ENCODE data around the gene PDE5A.
A peak's percentile ranks its signal among the peaks of the same experiment; 100 is the strongest.
"Not testable (repeated sequence)": the region's sequence is repeated elsewhere in the genome, so short reads cannot be mapped to it uniquely, and the experiment has no call there.

Gene PDE5A

DNA sequence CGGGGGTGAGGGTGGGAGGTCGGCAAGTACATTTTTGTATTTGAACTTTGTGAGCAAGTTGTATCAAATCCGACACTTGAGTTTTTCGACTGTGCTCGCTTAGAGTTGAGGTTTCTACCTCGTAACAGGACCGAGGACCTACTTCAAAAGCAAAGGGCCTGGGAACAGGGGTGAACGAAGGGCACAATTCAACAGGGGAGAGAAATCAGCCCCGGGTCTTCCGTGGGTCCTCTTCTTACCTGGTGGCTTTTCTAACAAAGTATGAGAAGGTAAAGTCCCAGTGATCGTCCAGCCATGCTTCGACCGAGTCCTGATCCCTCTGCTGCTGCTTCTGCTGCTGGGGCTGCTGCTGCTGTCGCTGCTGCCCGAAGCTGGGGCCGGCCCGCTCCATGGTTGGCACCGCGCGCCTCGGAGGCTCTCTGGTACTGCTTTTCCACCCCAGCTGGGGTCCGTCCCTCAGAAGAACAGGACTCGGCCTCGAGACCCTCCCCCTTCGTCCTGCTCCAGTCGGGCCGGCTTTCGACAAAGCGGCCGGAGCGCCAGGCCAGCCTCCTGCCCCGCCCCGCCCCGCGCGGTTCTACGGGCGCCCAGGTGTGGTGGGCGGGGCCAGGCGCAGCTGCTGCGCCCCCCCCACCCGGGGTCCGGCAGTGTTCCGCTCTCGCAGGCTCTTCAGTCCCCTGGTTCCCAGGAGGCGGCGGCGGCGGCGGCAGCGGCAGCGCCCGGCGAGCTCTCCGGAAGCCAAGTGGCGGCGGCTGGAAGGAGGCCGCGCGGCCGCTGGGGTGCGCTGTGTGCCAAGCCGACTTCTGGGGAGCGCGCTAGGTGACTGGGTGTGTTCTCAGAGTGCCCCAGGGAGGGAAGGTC lies at the start of gene PDE5A:
TSS of gene PDE5A (minus strand) at position 524 of the 861 bp plus-strand sequence. CDS start at position 391, 133 bp downstream.
- peak within 1 kb of the TSS; percentile 73 for H3K27ac ChIP-seq
- DNase-seq (ENCODE audit: low read depth, low spot score): peak; percentile 48

DNA sequence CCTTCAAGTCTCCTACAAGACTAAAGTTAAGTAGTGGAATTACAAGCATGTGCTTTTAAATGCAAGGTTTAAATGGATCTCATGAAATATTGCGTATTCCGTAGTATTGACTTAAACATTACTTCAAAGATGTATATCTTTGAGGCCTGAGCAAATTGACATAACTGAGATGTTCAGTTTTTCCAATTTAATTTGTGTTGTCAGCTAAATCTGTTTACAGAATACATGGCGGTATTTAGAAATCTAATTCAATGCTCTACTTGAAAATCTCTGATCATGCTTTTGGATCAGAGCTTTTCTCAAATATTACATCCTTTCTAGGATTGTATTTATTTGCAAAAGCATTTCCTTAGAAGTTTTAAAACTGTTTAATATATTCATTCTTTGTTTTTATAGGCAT lies 47.5 kb upstream of the PDE5A start:
- H3K27ac ChIP-seq: no peak overlapping the region
- DNase-seq (ENCODE audit: low read depth, low spot score): no peak

DNA sequence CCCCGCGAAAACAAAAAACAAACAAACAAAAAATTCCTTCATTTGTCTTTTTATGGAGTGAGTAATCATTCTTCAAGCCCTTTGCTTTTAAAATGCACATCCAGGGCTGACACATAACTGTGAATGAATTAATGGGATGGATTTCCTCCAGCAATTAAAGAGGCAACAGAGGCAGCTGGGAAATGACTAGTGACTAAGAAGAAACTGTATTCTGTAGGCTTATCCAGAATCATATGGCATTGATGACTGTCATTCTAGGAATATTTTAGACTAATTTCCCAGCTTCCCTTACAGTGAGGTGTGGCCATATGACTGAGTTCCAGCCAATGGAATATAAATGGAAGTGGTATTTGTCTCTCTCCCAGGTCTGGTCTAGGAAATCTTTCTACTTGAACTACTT lies 46.8 kb upstream of the PDE5A start:
- H3K27ac ChIP-seq: no peak overlapping the region
- no peak for DNase-seq (ENCODE audit: low read depth, low spot score)

DNA sequence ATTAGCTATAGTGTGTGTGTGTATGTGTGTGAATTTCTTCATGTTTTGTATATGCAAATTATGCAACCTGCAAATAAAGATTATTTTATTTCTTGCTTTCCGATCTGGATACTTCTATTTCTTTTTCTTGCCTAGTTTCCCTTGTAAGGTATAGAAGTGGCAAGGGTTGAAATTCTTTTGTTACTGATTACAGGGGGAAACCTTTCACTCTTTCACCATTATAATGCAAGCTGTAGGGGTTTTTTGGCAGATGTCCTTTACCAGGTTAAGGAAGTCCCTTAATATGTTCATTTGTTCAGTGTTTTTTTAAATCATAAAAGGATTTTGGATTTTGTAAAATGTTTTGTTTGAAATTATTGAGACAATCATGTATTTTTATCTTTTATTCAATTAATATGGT lies 44.3 kb upstream of the PDE5A start:
- no peak for DNase-seq (ENCODE audit: low read depth, low spot score)
- H3K27ac ChIP-seq: no peak overlapping the region

DNA sequence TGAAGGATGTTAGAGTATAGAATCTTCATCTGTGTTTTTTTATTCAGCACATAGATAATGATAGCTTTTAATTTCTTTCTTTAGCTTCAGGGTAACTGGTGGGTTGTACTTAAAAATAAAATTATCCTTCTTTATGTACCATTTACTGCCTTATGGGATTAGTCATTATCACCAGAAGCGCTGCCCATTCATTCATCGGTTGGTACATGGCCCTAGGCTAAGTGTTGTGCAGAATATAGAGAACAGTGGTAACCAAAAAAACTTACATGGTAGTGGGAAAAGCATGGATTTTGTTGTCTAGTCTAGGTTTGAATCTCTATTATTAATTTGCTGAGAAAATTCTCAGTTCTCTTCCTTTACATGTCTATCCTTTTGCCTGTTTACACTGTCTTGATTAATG lies 43.5 kb upstream of the PDE5A start:
- H3K27ac ChIP-seq: no peak overlapping the region
- DNase-seq (ENCODE audit: low read depth, low spot score): no peak

DNA sequence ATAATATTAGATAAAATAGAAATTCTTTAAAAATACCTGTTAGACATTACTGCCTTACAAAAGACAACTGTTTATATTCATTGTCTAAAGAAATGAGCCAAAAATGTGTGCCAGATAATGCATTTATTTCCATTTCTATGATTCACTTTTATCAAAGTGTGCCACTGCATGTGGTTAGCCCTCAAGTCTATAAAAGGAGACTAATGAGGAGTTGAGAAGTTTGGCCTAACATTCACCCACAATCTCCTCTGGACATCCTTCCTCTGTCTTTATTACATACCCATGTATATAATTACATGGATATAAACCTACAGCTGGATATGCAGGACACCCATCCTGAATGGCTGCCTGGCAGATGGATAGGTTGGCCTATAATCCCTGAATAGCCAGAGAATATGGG lies 42.6 kb upstream of the PDE5A start:
- no peak overlapping the region for H3K27ac ChIP-seq
- no peak for DNase-seq (ENCODE audit: low read depth, low spot score)

DNA sequence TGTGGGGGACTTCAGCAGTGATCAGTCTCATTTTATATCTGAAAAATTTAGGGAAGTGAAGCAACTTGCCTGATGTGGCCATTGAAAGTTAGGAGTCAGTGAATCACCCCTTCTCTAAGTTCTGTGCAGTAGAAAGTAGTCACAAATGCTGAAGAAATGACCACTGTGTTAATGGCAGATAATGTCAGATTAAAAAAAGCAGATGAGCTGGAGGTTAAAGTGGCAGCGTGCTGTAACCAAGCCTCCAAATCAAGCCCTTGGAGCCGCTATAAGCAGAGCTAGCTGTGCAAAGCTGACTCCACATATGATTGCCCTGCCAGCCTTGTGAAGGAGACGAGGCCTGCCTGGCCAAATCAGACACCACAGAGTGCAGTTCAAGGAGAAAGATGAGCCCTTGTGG lies 39.2 kb upstream of the PDE5A start:
- H3K27ac ChIP-seq: no peak overlapping the region
- DNase-seq (ENCODE audit: low read depth, low spot score): no peak

- DNase-seq (ENCODE audit: low read depth, low spot score): no peak
- H3K27ac ChIP-seq: no peak overlapping the region
Measured at GRCh38 chr4:119666653-119667091, 38.1 kb upstream of the PDE5A start.

- H3K27ac ChIP-seq: no peak overlapping the region
- DNase-seq (ENCODE audit: low read depth, low spot score): no peak
Measured at GRCh38 chr4:119665752-119666151, 37.1 kb upstream of the PDE5A start.

DNA sequence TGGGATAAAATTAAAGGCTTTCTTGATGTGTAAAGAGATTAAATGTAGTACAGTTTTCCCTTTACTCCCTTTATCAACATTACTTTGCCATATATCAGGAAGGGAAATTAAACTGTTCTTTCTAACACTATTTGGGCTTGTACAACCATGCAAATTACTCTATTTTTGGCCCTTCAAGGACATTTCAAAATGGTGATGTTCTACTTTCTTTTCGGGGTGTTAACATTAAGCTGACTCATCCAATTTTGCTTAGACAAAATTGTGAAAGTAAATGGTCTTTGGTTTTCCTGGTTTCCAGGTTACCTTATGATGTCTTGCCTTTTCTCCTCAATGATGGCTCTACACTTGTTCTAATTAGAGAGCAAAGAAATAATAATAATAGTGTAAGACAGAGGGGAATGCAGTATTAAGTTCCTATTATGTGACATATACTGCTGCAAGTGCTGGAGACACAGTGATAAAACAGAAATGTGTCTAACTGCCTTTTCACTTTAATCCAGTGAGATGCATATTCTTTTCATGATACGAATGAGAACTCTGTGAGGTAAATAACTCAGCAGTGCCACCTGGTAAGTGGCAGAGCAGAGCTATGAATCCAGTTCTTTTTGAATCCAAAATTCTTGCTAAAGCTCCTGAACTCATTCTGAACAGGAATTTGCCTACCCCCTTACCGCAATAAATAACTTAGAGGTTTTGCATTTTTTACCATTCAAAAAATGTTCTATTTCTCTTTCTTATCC lies 35.7 kb upstream of the PDE5A start:
- no peak for DNase-seq (ENCODE audit: low read depth, low spot score)
- no peak overlapping the region for H3K27ac ChIP-seq

GRCh38 chr4:119663160-119663788 lies 34.7 kb upstream of the PDE5A start:
- no peak for DNase-seq (ENCODE audit: low read depth, low spot score)

GRCh38 chr4:119662612-119663011 lies 34.0 kb upstream of the PDE5A start:
- H3K27ac ChIP-seq; DNase-seq (ENCODE audit: low read depth, low spot score): not testable (repeated sequence)

More at GRCh38 chr4:119663160-119663788, 34.7 kb upstream of the PDE5A start:
- no peak overlapping the region for H3K27ac ChIP-seq

DNA sequence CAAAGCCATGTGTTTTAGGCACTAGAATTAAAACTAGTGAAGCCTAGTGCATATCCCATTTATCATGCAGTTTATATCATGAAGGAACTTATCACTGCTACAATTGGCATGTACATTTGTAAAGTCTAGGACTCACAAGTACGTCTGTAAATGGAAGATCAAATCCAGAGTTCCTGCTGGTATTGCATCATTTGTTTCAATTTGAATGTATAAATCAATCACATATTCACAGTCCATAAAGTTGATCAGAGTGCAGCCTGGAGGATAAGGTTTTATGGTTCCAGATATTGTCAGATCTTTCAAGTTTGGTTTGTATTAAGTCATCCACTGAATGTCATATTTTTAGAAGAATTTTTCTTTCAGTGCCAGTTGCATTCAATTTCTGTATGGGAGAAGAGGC lies 32.6 kb upstream of the PDE5A start:
- no peak overlapping the region for H3K27ac ChIP-seq
- no peak for DNase-seq (ENCODE audit: low read depth, low spot score)

- H3K27ac ChIP-seq: no peak overlapping the region
- no peak for DNase-seq (ENCODE audit: low read depth, low spot score)
Measured at GRCh38 chr4:119659576-119659975, 31.0 kb upstream of the PDE5A start.

DNA sequence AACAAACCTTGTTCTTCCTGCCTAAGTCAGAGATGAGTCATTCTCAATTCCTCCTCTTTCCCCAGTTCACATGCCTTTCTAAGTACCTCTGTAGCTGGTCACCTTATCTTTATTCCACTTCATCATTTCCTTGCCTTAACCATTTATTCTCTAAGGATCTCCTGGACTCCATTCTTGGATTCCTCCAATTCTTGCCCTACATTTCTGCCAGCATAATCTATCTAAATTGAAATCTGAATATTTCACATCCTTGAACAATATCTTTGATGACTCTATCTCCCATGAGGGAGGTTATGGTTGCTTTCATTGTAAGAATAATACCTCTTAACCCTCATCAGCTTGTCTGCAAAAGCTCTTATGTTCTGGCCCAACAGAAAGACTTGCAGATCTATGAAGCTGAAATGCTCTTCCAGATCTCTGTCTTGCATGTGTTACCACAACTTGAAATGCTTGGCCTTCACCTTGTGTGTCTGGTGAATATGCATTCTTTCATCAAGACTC lies 28.6 kb upstream of the PDE5A start:
- no peak overlapping the region for H3K27ac ChIP-seq
- peak; percentile 12 for DNase-seq (ENCODE audit: low read depth, low spot score)

GRCh38 chr4:119656342-119656741 lies 27.7 kb upstream of the PDE5A start:
- H3K27ac ChIP-seq: peak overlapping the region; percentile 19
- no peak for DNase-seq (ENCODE audit: low read depth, low spot score)

DNA sequence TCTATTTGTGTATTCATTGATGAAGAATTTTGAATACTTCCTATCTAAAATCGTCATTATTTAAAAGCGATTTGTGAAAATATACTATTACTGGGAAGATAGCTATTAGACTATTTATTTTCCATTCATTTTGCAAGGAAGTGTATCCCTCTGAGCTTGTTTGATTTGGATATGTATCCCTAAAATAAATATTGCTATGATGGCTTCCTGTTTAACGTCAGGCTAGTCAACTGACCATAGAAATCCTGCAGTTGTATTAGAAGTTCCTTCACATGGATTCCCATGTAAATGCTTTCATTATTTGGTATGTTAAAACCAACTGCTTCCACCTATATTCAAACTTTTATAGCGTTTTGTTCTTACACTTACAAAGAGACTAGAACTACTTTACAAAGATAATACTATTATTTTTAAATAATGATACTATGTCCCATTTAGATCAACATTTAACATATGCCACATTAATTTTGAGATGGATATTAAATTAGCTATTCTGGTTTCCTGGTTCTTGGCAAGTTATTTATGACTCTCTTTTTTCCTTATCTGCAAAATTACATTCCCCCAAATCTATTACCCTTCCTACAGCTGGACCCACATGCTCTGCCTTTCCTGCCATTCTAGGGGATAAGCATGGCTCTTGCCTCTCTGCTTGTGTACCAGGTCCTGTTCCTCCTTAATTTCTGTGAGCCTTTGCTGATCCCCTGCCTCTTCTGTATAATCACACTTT lies 26.7 kb upstream of the PDE5A start:
- no peak overlapping the region for H3K27ac ChIP-seq
- DNase-seq (ENCODE audit: low read depth, low spot score): no peak

- DNase-seq (ENCODE audit: low read depth, low spot score): no peak
- H3K27ac ChIP-seq: no peak overlapping the region
Measured at GRCh38 chr4:119653990-119654389, 25.4 kb upstream of the PDE5A start.

DNA sequence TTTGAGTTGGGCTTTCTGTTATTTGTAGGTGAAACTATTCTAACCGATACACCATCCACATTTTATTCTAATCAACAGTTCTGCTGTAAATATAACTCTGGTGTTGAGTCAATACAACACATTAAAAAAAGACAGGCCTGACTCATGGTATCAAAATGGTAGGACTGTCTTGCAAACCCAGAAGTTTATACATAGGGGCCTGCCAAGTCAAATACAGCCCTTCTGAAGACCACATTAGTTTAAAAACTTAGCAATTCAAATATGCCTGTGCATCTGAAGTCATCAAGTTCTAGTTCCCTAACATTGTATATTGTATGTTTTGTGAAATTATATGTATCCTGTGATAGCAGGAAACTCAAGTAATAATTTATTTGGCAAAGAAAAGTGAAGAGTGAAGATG lies 24.4 kb upstream of the PDE5A start:
- DNase-seq (ENCODE audit: low read depth, low spot score): no peak
- no peak overlapping the region for H3K27ac ChIP-seq

DNA sequence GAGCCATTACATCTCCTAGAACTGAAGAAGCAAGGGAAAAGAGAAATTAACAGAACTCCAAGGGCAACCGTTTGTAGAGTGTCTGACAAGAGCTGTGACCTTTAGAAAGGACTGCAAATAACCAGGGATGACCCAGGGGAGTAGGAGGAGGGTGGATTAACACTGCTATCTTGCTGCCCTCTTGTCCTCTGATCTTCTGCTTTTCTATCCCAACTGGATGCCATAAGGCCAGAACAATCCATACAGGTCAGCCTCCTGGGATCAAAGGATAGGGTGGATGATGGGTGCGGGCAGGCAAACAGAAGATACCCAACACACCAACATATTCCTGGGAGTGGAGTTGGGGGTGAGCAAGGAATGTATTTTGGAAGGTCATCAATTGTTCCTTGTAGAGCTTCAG lies 19.8 kb upstream of the PDE5A start:
- DNase-seq (ENCODE audit: low read depth, low spot score): no peak
- no peak overlapping the region for H3K27ac ChIP-seq
